Subcutaneous abdominal adipose tissue (tissue), 5 donors: ENCODE measurements around the gene SPATA45.

Experiments
- H3K27ac ChIP-seq: one replicate; pipeline ENCODE4 v1.7.0; 2013; ENCODE audit warnings: low read depth, mild to moderate bottlenecking, inconsistent platforms, low read length, moderate library complexity
- H3K27me3 ChIP-seq, 5 donors: one replicate each; pipeline ENCODE4 v1.7.0; 2013; ENCODE audit warnings: low read length in 5 of 5, inconsistent platforms in 1 of 5; ENCODE audit not compliant: control insufficient read depth in 5 of 5, insufficient read depth in 4 of 5
- H3K36me3 ChIP-seq, 5 donors: one replicate each; pipeline ENCODE4 v1.7.0; 2013; ENCODE audit warnings: low read length in 5 of 5; ENCODE audit not compliant: control insufficient read depth in 5 of 5, insufficient read depth in 5 of 5
- H3K4me1 ChIP-seq, 5 donors: one replicate each; pipeline ENCODE4 v1.7.0; 2013; ENCODE audit warnings: low read length in 5 of 5, mild to moderate bottlenecking in 3 of 5, moderate library complexity in 1 of 5; ENCODE audit not compliant: control insufficient read depth in 5 of 5, insufficient read depth in 5 of 5
- H3K4me3 ChIP-seq, 5 donors: one replicate each; pipeline ENCODE4 v1.7.0; 2013; ENCODE audit warnings: low read length in 5 of 5, low read depth in 1 of 5
- H3K9ac ChIP-seq, 5 donors: one replicate each; pipeline ENCODE4 v1.7.0; 2013; ENCODE audit warnings: low read length in 5 of 5, mild to moderate bottlenecking in 4 of 5, moderate library complexity in 3 of 5
- H3K9me3 ChIP-seq, 5 donors: one replicate each; pipeline ENCODE4 v1.7.0; 2013; ENCODE audit warnings: low read length in 5 of 5; ENCODE audit not compliant: control insufficient read depth in 5 of 5
- donor health status: healthy.
- donor health status: healthy.
- donor health status: healthy.
- donor health status: healthy.
- donor health status: healthy.

The SPATA45 gene

GRCh38 chr1:212816567-212817278, 30.7 kb downstream of the SPATA45 start:
- H3K27ac ChIP-seq, result no peak overlapping the region
- no peaks in the 10 kb centered on the region for H3K9me3 ChIP-seq
- H3K4me1 ChIP-seq, result no peaks in the 10 kb centered on the region
- H3K4me3 ChIP-seq, result no peak overlapping the region
- H3K27me3 ChIP-seq, result no peaks in the 10 kb centered on the region
- peaks cover 0 to 11% (median 3%) of the 10 kb centered on the region in 5 donors for H3K36me3 ChIP-seq
- no peak overlapping the region for H3K9ac ChIP-seq

- Histone ChIP-seq H3K36me3 (peaks cover 0 to 11% (median 3%) of the 10 kb centered on the region in 5 donors), H3K27me3 (no peaks in the 10 kb centered on the region), H3K9me3 (no peaks in the 10 kb centered on the region), H3K4me1 (no peaks in the 10 kb centered on the region), H3K9ac (no peak overlapping the region), H3K4me3 (no peak overlapping the region), H3K27ac (no peak overlapping the region)
Measured at GRCh38 chr1:212814537-212815334, 32.7 kb downstream of the SPATA45 start.

GRCh38 chr1:212805767-212806166, 41.7 kb downstream of the SPATA45 start:
- no peak overlapping the region for H3K4me3 ChIP-seq
- peaks cover 14 to 45% (median 37%) of the 10 kb centered on the region in 5 donors for H3K36me3 ChIP-seq
- no peaks in the 10 kb centered on the region for H3K9me3 ChIP-seq

GRCh38 chr1:212797681-212798080, 49.8 kb downstream of the SPATA45 start:
- no peaks in the 10 kb centered on the region for H3K27me3 ChIP-seq
- no peak overlapping the region for H3K27ac ChIP-seq
- no peaks in the 10 kb centered on the region for H3K9me3 ChIP-seq
- no peak overlapping the region for H3K4me3 ChIP-seq
- peaks cover 19 to 45% (median 42%) of the 10 kb centered on the region in 5 donors for H3K36me3 ChIP-seq
- H3K4me1 ChIP-seq, result peaks cover 3 to 9% (median 7%) of the 10 kb centered on the region in 5 donors
- no peak overlapping the region for H3K9ac ChIP-seq

More at GRCh38 chr1:212805767-212806166, 41.7 kb downstream of the SPATA45 start:
- Histone ChIP-seq H3K27me3 (no peaks in the 10 kb centered on the region), H3K9ac (no peak overlapping the region), H3K27ac (peak overlapping the region; percentile 38), H3K4me1 (no peaks in the 10 kb centered on the region)

- Histone ChIP-seq H3K9me3 (no peaks in the 10 kb centered on the region), H3K4me3 (no peak overlapping the region), H3K27me3 (no peaks in the 10 kb centered on the region), H3K4me1 (peaks cover 6 to 24% (median 23%) of the 10 kb centered on the region in 5 donors), H3K36me3 (peaks cover 11 to 25% (median 21%) of the 10 kb centered on the region in 5 donors), H3K27ac (no peak overlapping the region), H3K9ac (peak overlapping the region in 1 of 5 donors; percentile 11)
Measured at GRCh38 chr1:212794561-212795014, 52.9 kb downstream of the SPATA45 start.

- peak overlapping the region; percentile 81 to 99 (median 97) for H3K4me3 ChIP-seq
- H3K4me1 ChIP-seq, result peaks cover 6 to 24% (median 23%) of the 10 kb centered on the region in 5 donors
- H3K9me3 ChIP-seq, result no peaks in the 10 kb centered on the region
- peak overlapping the region; percentile 96 to 99 (median 99) for H3K9ac ChIP-seq
- no peaks in the 10 kb centered on the region for H3K27me3 ChIP-seq
- peaks cover 6 to 16% (median 9%) of the 10 kb centered on the region in 5 donors for H3K36me3 ChIP-seq
- peak overlapping the region; percentile 96 for H3K27ac ChIP-seq
Measured at GRCh38 chr1:212792396-212792908, 55.0 kb downstream of the SPATA45 start.

- H3K27ac ChIP-seq, result peak within 1 kb of the TSS; percentile 96
- peaks cover 6 to 24% (median 23%) of the 10 kb centered on the region in 5 donors for H3K4me1 ChIP-seq
- H3K36me3 ChIP-seq, result peaks cover 2 to 10% (median 6%) of the 10 kb centered on the region in 5 donors
- H3K27me3 ChIP-seq, result no peaks in the 10 kb centered on the region
- H3K9ac ChIP-seq, result peak within 1 kb of the TSS; percentile 96 to 99 (median 99)
- H3K4me3 ChIP-seq, result peak within 1 kb of the TSS; percentile 81 to 99 (median 97)
- H3K9me3 ChIP-seq, result no peaks in the 10 kb centered on the region
Measured at GRCh38 chr1:212791676-212792395, 55.6 kb downstream of the SPATA45 start, which contains the start of the genes NSL1 and TATDN3. TSS of gene NSL1 (minus strand) at chr1:212791777. CDS start at chr1:212791763, 14 bp downstream. TSS of gene TATDN3 (plus strand) at chr1:212791894. CDS start at chr1:212791922, 28 bp downstream.

GRCh38 chr1:212791261-212791675, 56.2 kb downstream of the SPATA45 start:
- H3K4me3 ChIP-seq, result peak overlapping the region; percentile 81 to 99 (median 97)
- H3K27ac ChIP-seq, result peak overlapping the region; percentile 96
- peak overlapping the region; percentile 96 to 99 (median 99) for H3K9ac ChIP-seq
- H3K9me3 ChIP-seq, result no peaks in the 10 kb centered on the region
- H3K36me3 ChIP-seq, result peaks cover 3 to 9% (median 7%) of the 10 kb centered on the region in 5 donors
- H3K27me3 ChIP-seq, result no peaks in the 10 kb centered on the region
- H3K4me1 ChIP-seq, result peaks cover 6 to 24% (median 23%) of the 10 kb centered on the region in 5 donors

- Histone ChIP-seq H3K36me3 (peaks cover 17 to 46% (median 24%) of the 10 kb centered on the region in 5 donors), H3K4me3 (no peak overlapping the region), H3K27ac (no peak overlapping the region), H3K9me3 (no peaks in the 10 kb centered on the region), H3K27me3 (no peaks in the 10 kb centered on the region), H3K9ac (no peak overlapping the region), H3K4me1 (peaks cover 0 to 9% (median 6%) of the 10 kb centered on the region in 5 donors)
Measured at GRCh38 chr1:212785871-212786270, 61.6 kb downstream of the SPATA45 start.
